ENCODE measurements around the gene NR5A2.

Gene NR5A2

GRCh38 chr1:200194477-200194876 is 167.0 kb downstream of the NR5A2 start:
- no peak for TF ChIP-seq CTCF (IDR thresholded peaks at IDR 0.05; ENCODE audit: insufficient read depth, low read length, poor library complexity, severe bottlenecking)
- no peaks in the 10 kb centered on the region for H3K27me3 ChIP-seq (replicated peaks; ENCODE audit: control insufficient read depth, insufficient read depth, low read length)
- H3K36me3 ChIP-seq (ENCODE audit: control insufficient read depth, insufficient read depth, low read length) = no peaks in the 10 kb centered on the region
- H3K4me3 ChIP-seq (replicated peaks; ENCODE audit: low read depth, low read length) = no peak overlapping the region
- no peak for DNase-seq (ENCODE audit: extremely low read depth, insufficient read length)

GRCh38 chr1:200198236-200198635 is 170.7 kb downstream of the NR5A2 start:
- H3K36me3 ChIP-seq (ENCODE audit: control insufficient read depth, insufficient read depth, low read length) = no peaks in the 10 kb centered on the region
- no peak for TF ChIP-seq CTCF (IDR thresholded peaks at IDR 0.05; ENCODE audit: insufficient read depth, low read length, poor library complexity, severe bottlenecking)
- H3K27me3 ChIP-seq (replicated peaks; ENCODE audit: control insufficient read depth, insufficient read depth, low read length) = no peaks in the 10 kb centered on the region
- DNase-seq (ENCODE audit: extremely low read depth, insufficient read length) = no peak
- H3K4me3 ChIP-seq (replicated peaks; ENCODE audit: low read depth, low read length) = no peak overlapping the region

- TF ChIP-seq CTCF (IDR thresholded peaks at IDR 0.05; ENCODE audit: insufficient read depth, low read length, poor library complexity, severe bottlenecking) = no peak
- H3K4me3 ChIP-seq (replicated peaks; ENCODE audit: low read depth, low read length) = no peak overlapping the region
- no peak for DNase-seq (ENCODE audit: extremely low read depth, insufficient read length)
Observed at GRCh38 chr1:200205216-200205995, 177.9 kb downstream of the NR5A2 start.

GRCh38 chr1:200206340-200206739 is 178.8 kb downstream of the NR5A2 start:
- no peak for TF ChIP-seq CTCF (IDR thresholded peaks at IDR 0.05; ENCODE audit: insufficient read depth, low read length, poor library complexity, severe bottlenecking)
- Histone ChIP-seq H3K4me3 (replicated peaks; ENCODE audit: low read depth, low read length) (no peak overlapping the region), H3K27me3 (replicated peaks; ENCODE audit: control insufficient read depth, insufficient read depth, low read length) (no peaks in the 10 kb centered on the region), H3K36me3 (ENCODE audit: control insufficient read depth, insufficient read depth, low read length) (no peaks in the 10 kb centered on the region)
- DNase-seq (ENCODE audit: extremely low read depth, insufficient read length) = no peak

More at GRCh38 chr1:200205216-200205995, 177.9 kb downstream of the NR5A2 start:
- H3K36me3 ChIP-seq (ENCODE audit: control insufficient read depth, insufficient read depth, low read length) = no peaks in the 10 kb centered on the region
- H3K27me3 ChIP-seq (replicated peaks; ENCODE audit: control insufficient read depth, insufficient read depth, low read length) = no peaks in the 10 kb centered on the region

GRCh38 chr1:200206761-200207160 is 179.3 kb downstream of the NR5A2 start:
- Histone ChIP-seq H3K4me3 (replicated peaks; ENCODE audit: low read depth, low read length) (no peak overlapping the region), H3K36me3 (ENCODE audit: control insufficient read depth, insufficient read depth, low read length) (no peaks in the 10 kb centered on the region), H3K27me3 (replicated peaks; ENCODE audit: control insufficient read depth, insufficient read depth, low read length) (no peaks in the 10 kb centered on the region)
- TF ChIP-seq CTCF (IDR thresholded peaks at IDR 0.05; ENCODE audit: insufficient read depth, low read length, poor library complexity, severe bottlenecking) = no peak
- DNase-seq (ENCODE audit: extremely low read depth, insufficient read length) = no peak
